Measurements from ENCODE around the gene GGA1.

GRCh38 chr22:37568012-37568411 lies 40.6 kb upstream of the GGA1 start:
- TF ChIP-seq CTCF (IDR thresholded peaks at IDR 0.05; ENCODE audit: borderline replicate concordance, extremely low read depth, low read length, poor library complexity, severe bottlenecking) (no peak), EZH2 (IDR thresholded peaks at IDR 0.05; ENCODE audit: borderline replicate concordance, low read depth, low read length, severe bottlenecking) (no peak)

All from DND-41 (cell line).